ENCODE measurements around the gene OTOF.

The OTOF gene

GRCh38 chr2:26459991-26460612 is 17.8 kb downstream of the OTOF start:
- TF ChIP-seq REST (IDR thresholded peaks at IDR 0.05; ENCODE audit: insufficient read depth in 1 of 2, low read depth in 2 of 2, low read length in 2 of 2) (no peak), POLR2AphosphoS5 (IDR thresholded peaks at IDR 0.05; ENCODE audit: low read depth, low read length) (no peak), SIN3A (IDR thresholded peaks at IDR 0.05; ENCODE audit: borderline replicate concordance, insufficient read depth, low read length) (no peak), TAF1 (IDR thresholded peaks at IDR 0.05; ENCODE audit: borderline replicate concordance, insufficient read depth, low read length) (no peak), FOXP2 (optimal IDR thresholded peaks at IDR 0.05; ENCODE audit: borderline replicate concordance, extremely low read depth, extremely low read length, insufficient read depth) (no peak)

- no peak for TF ChIP-seq REST (IDR thresholded peaks at IDR 0.05; ENCODE audit: insufficient read depth in 1 of 2, low read depth in 2 of 2, low read length in 2 of 2)
- TF ChIP-seq POLR2AphosphoS5 (IDR thresholded peaks at IDR 0.05; ENCODE audit: low read depth, low read length) = no peak
- TF ChIP-seq SIN3A (IDR thresholded peaks at IDR 0.05; ENCODE audit: borderline replicate concordance, insufficient read depth, low read length) = no peak
- TF ChIP-seq FOXP2 (optimal IDR thresholded peaks at IDR 0.05; ENCODE audit: borderline replicate concordance, extremely low read depth, extremely low read length, insufficient read depth) = no peak
- TF ChIP-seq TAF1 (IDR thresholded peaks at IDR 0.05; ENCODE audit: borderline replicate concordance, insufficient read depth, low read length) = no peak
Observed at GRCh38 chr2:26458365-26459042, 19.4 kb downstream of the OTOF start.

GRCh38 chr2:26457695-26458364 is 20.1 kb downstream of the OTOF start:
- TF ChIP-seq REST (IDR thresholded peaks at IDR 0.05; ENCODE audit: insufficient read depth in 1 of 2, low read depth in 2 of 2, low read length in 2 of 2) = no peak
- TF ChIP-seq SIN3A (IDR thresholded peaks at IDR 0.05; ENCODE audit: borderline replicate concordance, insufficient read depth, low read length) = no peak
- no peak for TF ChIP-seq POLR2AphosphoS5 (IDR thresholded peaks at IDR 0.05; ENCODE audit: low read depth, low read length)
- TF ChIP-seq FOXP2 (optimal IDR thresholded peaks at IDR 0.05; ENCODE audit: borderline replicate concordance, extremely low read depth, extremely low read length, insufficient read depth) = no peak
- TF ChIP-seq TAF1 (IDR thresholded peaks at IDR 0.05; ENCODE audit: borderline replicate concordance, insufficient read depth, low read length) = no peak

GRCh38 chr2:26457251-26457666 is 20.7 kb downstream of the OTOF start:
- TF ChIP-seq FOXP2 (optimal IDR thresholded peaks at IDR 0.05; ENCODE audit: borderline replicate concordance, extremely low read depth, extremely low read length, insufficient read depth) (no peak), REST (IDR thresholded peaks at IDR 0.05; ENCODE audit: insufficient read depth in 1 of 2, low read depth in 2 of 2, low read length in 2 of 2) (no peak), TAF1 (IDR thresholded peaks at IDR 0.05; ENCODE audit: borderline replicate concordance, insufficient read depth, low read length) (no peak), POLR2AphosphoS5 (IDR thresholded peaks at IDR 0.05; ENCODE audit: low read depth, low read length) (no peak), SIN3A (IDR thresholded peaks at IDR 0.05; ENCODE audit: borderline replicate concordance, insufficient read depth, low read length) (no peak)

Data from PFSK-1 (cell line).